Measurements from ENCODE around the gene ROR1.

The ROR1 gene

DNA sequence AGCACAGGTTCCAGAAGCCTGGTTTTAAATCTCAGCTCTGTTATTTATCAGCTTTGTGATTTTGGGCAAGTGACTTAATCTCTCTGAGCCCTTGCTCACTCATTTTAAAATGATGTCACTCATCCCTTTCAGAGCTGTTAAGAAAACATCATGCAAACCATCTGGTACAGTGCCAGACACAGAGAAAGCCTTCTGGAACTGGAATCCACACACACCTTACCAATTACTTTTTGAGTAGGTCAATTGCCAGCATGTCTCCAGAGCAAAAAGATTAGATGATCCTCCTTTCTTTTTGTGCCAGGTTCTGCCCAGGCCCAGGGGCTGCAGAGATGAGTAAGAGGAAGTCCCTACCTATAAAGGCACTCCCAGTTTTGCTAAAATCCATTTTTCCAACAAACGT, 61.3 kb downstream of the ROR1 start:
- TF ChIP-seq, protein P1, sequence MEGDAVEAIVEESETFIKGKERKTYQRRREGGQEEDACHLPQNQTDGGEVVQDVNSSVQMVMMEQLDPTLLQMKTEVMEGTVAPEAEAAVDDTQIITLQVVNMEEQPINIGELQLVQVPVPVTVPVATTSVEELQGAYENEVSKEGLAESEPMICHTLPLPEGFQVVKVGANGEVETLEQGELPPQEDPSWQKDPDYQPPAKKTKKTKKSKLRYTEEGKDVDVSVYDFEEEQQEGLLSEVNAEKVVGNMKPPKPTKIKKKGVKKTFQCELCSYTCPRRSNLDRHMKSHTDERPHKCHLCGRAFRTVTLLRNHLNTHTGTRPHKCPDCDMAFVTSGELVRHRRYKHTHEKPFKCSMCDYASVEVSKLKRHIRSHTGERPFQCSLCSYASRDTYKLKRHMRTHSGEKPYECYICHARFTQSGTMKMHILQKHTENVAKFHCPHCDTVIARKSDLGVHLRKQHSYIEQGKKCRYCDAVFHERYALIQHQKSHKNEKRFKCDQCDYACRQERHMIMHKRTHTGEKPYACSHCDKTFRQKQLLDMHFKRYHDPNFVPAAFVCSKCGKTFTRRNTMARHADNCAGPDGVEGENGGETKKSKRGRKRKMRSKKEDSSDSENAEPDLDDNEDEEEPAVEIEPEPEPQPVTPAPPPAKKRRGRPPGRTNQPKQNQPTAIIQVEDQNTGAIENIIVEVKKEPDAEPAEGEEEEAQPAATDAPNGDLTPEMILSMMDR (IDR thresholded peaks at IDR 0.05; ENCODE audit: control extremely low read depth, extremely low read depth, low read depth, missing control alignments) = no peak
- CTCF ChIA-PET = interaction anchor here (3.5 kb wide), 1 partner anchor 10 kb away, joined by 14 read pairs; no protein-coding TSS in a partner anchor
- DNase-seq (ENCODE audit: extremely low spot score) = no peak
- POLR2A ChIA-PET = no interaction called here

DNA sequence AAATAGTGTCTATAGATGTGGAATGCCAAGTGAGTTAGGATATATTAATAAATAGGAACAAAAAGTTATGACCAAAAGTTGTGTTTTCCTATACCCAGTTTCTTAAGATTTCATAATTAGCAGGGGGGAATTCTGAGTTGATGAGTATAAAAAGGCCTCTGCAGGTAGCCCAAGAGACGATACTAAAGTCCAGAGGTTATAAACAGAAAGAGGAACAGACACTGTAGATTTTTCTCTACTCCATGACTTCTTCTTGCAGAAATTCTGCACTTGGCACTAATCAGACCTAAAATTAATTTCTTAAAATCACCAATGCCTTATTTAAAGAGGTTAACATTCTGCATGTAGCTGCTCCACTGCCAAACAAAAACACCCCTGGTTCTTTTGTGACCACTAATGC, 62.6 kb downstream of the ROR1 start:
- TF ChIP-seq, protein P1 (IDR thresholded peaks at IDR 0.05; ENCODE audit: control extremely low read depth, extremely low read depth, low read depth, missing control alignments) = no peak
- DNase-seq (ENCODE audit: extremely low spot score) = no peak
- CTCF ChIA-PET = interaction anchor here (0.9 to 3.5 kb wide), 2 partner anchors 9 to 17 kb away, joined by 3 to 14 read pairs; no protein-coding TSS in a partner anchor
- POLR2A ChIA-PET = no interaction called here

DNA sequence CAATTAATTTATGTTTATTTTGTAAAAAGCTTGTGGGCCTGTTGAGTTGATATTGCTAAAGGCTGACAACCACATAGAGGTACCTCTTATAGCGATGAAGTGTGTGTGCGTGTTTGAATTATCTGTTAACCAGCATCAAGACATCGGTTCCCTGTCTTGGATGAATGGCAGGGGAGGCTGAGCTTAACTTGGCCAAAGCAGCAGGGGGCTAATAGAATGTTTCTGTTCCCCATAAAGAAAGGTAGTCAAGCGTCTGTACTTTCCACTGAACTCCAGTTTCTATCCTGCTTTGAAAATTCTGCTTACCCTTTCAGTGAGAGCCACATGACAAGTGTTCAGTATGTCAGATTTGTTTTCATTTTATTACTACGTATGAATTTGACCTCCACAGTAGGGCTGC, 63.0 kb downstream of the ROR1 start:
- peak; percentile 13 for DNase-seq (ENCODE audit: extremely low spot score)
- POLR2A ChIA-PET = no interaction called here
- CTCF ChIA-PET = interaction anchor here (0.9 kb wide), 1 partner anchor 17 kb away, joined by 3 read pairs; no protein-coding TSS in a partner anchor
- TF ChIP-seq, protein P1 (IDR thresholded peaks at IDR 0.05; ENCODE audit: control extremely low read depth, extremely low read depth, low read depth, missing control alignments) = no peak

DNA sequence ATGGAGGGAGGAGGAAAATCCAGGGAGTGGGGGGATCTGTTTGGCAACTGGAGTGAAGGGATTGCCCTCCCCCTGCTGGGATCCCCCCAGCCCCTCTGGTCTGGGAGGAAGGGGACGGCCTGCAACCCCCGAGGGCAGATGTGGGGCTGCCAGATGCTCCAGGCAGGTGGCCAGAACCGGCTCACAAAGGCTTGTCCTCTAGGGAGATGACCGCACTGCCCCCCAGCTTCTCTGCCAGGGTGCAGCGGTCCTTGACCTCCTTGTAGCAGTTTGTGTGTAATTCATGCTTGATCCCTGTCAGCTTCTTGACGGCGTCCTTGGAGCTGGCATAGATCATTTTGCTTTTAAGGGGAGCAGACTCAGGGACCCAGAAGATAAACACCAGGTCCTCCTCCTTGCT, 69.2 kb downstream of the ROR1 start:
- POLR2A ChIA-PET = no interaction called here
- no peak for DNase-seq (ENCODE audit: extremely low spot score)
- CTCF ChIA-PET = no interaction called here
- TF ChIP-seq, protein P1 (IDR thresholded peaks at IDR 0.05; ENCODE audit: control extremely low read depth, extremely low read depth, low read depth, missing control alignments) = no peak

DNA sequence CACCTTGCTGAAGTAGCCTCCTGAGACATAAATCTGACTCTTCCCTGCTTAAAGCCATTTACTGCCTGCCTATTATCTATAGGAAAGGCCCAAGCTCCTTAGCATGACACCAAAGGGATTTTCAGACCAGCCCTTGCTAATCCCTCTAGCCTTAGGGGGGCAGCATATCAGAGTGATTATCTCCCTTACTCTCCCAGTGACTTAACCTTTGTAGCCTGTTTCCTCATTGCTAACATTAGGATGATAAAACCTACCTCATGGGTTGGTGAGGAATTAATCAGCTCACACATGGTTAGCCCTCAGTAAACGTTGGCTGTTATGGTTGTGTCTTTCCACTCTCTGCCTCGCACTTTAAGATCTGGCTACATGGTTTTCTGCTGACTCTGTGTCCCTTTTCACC, 70.1 kb downstream of the ROR1 start:
- DNase-seq (ENCODE audit: extremely low spot score) = no peak
- TF ChIP-seq, protein P1 (IDR thresholded peaks at IDR 0.05; ENCODE audit: control extremely low read depth, extremely low read depth, low read depth, missing control alignments) = no peak
- ChIA-PET CTCF (interaction anchor here (0.7 to 2.3 kb wide), 2 partner anchors 8 to 9 kb away, joined by 4 to 14 read pairs; no protein-coding TSS in a partner anchor), POLR2A (no interaction called here)

DNA sequence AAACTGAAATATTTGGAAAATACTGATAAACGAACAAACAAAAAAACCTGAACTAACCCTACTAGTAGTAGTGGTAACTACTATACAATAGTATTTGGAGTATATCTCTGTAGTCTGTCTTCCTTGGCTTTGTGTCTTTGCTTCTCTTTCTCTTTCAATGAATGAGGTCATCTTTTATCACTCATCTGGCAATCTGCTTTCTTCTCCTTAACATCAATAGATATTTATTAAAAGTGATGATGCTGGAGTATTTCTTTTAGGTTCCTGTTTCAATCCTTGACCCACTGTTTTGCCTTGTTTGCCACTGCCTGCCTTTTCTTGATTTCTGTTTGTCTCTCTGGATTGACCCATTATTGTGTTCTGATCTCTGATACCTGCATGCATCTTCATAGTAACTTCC, 71.5 kb downstream of the ROR1 start:
- TF ChIP-seq, protein P1 (IDR thresholded peaks at IDR 0.05; ENCODE audit: control extremely low read depth, extremely low read depth, low read depth, missing control alignments) = no peak
- DNase-seq (ENCODE audit: extremely low spot score) = no peak
- ChIA-PET POLR2A (no interaction called here), CTCF (interaction anchor here (0.7 to 2.3 kb wide), 4 partner anchors 10 to 34 kb away, joined by 3 to 14 read pairs (median 3); no protein-coding TSS in a partner anchor)

All from GM10248 (cell line).